H1 (cell line): Measurements from ENCODE around the gene AOPEP. TPM values are rescaled to one million over a fixed set of nuclear protein-coding genes. Genes with fewer than 3 reads are reported as not detected.

Source experiments
- RNF2 ChIP-seq: fragments of 200-900, 300-1000 bp; sonication (generic); IDR thresholded peaks from 2 replicates; pipeline ENCODE4 v1.7.1; 2016; ENCODE audit warnings: borderline replicate concordance, low read depth, mild to moderate bottlenecking, antibody characterized with exemption, low read length; ENCODE audit not compliant: poor library complexity, severe bottlenecking; ENCODE audit errors: missing control alignments
- TAF7 ChIP-seq: optimal IDR thresholded peaks from 2 replicates; pipeline ENCODE3; 2011; ENCODE audit warnings: low read depth, mild to moderate bottlenecking, inconsistent platforms, low read length, moderate library complexity, borderline replicate concordance
- polyA plus RNA-seq, 7 experiments: library from polyadenylated mRNA; depleted of rRNA in 3 of 7; stranded (reverse) in 5 of 7; unstranded in 2 of 7; fragments of >200 nt in 5 of 7; fragments of 200-250 nt in 2 of 7; gene quantifications; 1 replicate in 5 of 7; 2 replicates in 1 of 7; 4 replicates in 1 of 7; pipeline versions ENCODE4 v1.2.1 to v1.2.3, GENCODE V29; 2011 to 2013; ENCODE audit warnings: missing spikeins in 2 of 7, mixed read lengths in 2 of 7
- total RNA-seq: library from RNA; stranded (reverse); fragmentation: NEBNext Ultra II Directional; extraction: Animal tissue kit (Norgen Biotek cat#: 25700); gene quantifications from 2 replicates; pipeline ENCODE4 v1.2.1, GENCODE V29; 2021

Gene AOPEP
- total and polyA plus RNA-seq, 2 of the 8 experiments (the other 6 are each of a cell fraction or from before 2014, with no cell fraction given): 6.1 to 14.3 TPM

DNA sequence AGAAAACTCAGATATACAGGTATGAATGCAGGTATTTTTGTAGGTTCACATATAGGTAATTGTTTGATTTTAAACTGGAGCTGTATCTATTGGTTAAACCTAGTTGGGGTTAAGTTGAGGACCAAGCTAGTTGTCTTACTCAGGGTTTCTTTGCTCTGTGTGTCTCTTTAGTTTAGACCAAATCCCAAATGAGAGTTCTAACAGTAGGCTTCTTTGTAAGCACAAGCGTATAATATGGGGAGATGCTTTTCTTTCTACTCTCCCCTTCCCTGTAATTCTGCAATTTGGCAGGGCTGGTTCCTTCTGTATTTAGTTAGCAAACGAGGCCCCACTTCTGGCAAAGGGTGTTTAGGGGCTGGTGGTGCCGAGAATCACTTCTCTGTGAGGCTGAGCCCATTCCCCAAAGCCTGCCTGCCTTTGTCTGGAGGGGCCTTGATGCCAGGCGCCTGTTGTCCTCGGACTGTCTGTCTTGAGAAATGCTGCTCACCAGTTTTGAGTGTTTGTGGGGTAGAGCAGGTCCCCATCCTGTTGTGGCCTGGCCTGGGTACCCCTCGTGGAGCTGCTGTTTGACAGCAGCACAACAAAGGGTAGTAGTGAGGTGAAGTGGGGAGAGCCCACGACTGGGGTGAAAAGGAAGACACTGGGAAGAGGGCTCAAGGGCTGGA is 331.8 kb downstream of the AOPEP start (continued):
- TF ChIP-seq TAF7 (no peak), RNF2 (no peak)
